ENCODE measurements around the gene EEF1AKMT1. TPM values are rescaled to one million over a fixed set of nuclear protein-coding genes. Genes with fewer than 3 reads are reported as not detected.
"Not testable (repeated sequence)": the region's sequence is repeated elsewhere in the genome, so short reads cannot be mapped to it uniquely, and the experiment has no call there.

EEF1AKMT1 gene
- total RNA-seq, 2 donors from 2014 or later: 3.3 to 7.0 TPM

- H3K4me1 ChIP-seq: no peaks in the 10 kb centered on the region
- no peak overlapping the region for H3K4me3 ChIP-seq
- intact Hi-C loops (cut with DNase I): no loop called here
- H3K36me3 ChIP-seq (replicated peaks in 1 of 2; ENCODE audit: insufficient read depth in 1 of 2, low read depth in 2 of 2): no peaks in the 10 kb centered on the region
- no peak for ATAC-seq
- no peak overlapping the region for H3K27ac ChIP-seq
- WGBS, 2 donors: 60 to 83% methylated on average over 17 to 18 of the region's 18 CpGs
- no peaks in the 10 kb centered on the region for H3K27me3 ChIP-seq
- H3K9me3 ChIP-seq: no peaks in the 10 kb centered on the region
- no peak for DNase-seq
- TF ChIP-seq CTCF (IDR thresholded peaks at IDR 0.05) (no peak), POLR2A (IDR thresholded peaks at IDR 0.05) (no peak)
These were observed 89.2 kb downstream of the EEF1AKMT1 start for GRCh38 chr13:20684546-20684945.

- TF ChIP-seq POLR2A (IDR thresholded peaks at IDR 0.05) (no peak), CTCF (IDR thresholded peaks at IDR 0.05) (no peak)
- no peak for ATAC-seq
- H3K9me3 ChIP-seq: no peaks in the 10 kb centered on the region
- no peak overlapping the region for H3K27ac ChIP-seq
- no peak overlapping the region for H3K4me3 ChIP-seq
- no peaks in the 10 kb centered on the region for H3K4me1 ChIP-seq
- H3K36me3 ChIP-seq (replicated peaks in 1 of 2; ENCODE audit: insufficient read depth in 1 of 2, low read depth in 2 of 2): no peaks in the 10 kb centered on the region
- 81 to 90% methylated on average over 4 of the region's 4 CpGs for WGBS, 2 donors
- intact Hi-C loops (cut with DNase I): no loop called here
- DNase-seq: no peak
- no peaks in the 10 kb centered on the region for H3K27me3 ChIP-seq
These were observed 89.7 kb downstream of the EEF1AKMT1 start for GRCh38 chr13:20684041-20684440.

- intact Hi-C loops (cut with DNase I): no loop called here
- Histone ChIP-seq H3K27ac (no peak overlapping the region), H3K4me3 (no peak overlapping the region), H3K27me3 (no peaks in the 10 kb centered on the region), H3K36me3 (replicated peaks in 1 of 2; ENCODE audit: insufficient read depth in 1 of 2, low read depth in 2 of 2) (no peaks in the 10 kb centered on the region), H3K9me3 (no peaks in the 10 kb centered on the region), H3K4me1 (no peaks in the 10 kb centered on the region)
- ATAC-seq (no peak), DNase-seq (no peak)
- whole genome bisulfite sequencing, 2 donors: 96 to 100% methylated on average over 1 of the region's 1 CpG
- TF ChIP-seq CTCF (IDR thresholded peaks at IDR 0.05) (no peak), POLR2A (IDR thresholded peaks at IDR 0.05) (no peak)
These were observed 91.7 kb downstream of the EEF1AKMT1 start for GRCh38 chr13:20682061-20682460.

GRCh38 chr13:20681481-20681880, 92.3 kb downstream of the EEF1AKMT1 start:
- ATAC-seq; H3K27me3 ChIP-seq; H3K4me1 ChIP-seq; H3K4me3 ChIP-seq; H3K36me3 ChIP-seq (replicated peaks in 1 of 2; ENCODE audit: insufficient read depth in 1 of 2, low read depth in 2 of 2); H3K27ac ChIP-seq; H3K9me3 ChIP-seq; DNase-seq; intact Hi-C loops (cut with DNase I): not testable (repeated sequence)
- 53 to 85% methylated on average over 5 of the region's 5 CpGs for WGBS, 2 donors

- Histone ChIP-seq H3K4me1 (no peaks in the 10 kb centered on the region), H3K27me3 (no peaks in the 10 kb centered on the region), H3K27ac (no peak overlapping the region), H3K36me3 (replicated peaks in 1 of 2; ENCODE audit: insufficient read depth in 1 of 2, low read depth in 2 of 2) (no peaks in the 10 kb centered on the region), H3K4me3 (no peak overlapping the region), H3K9me3 (no peaks in the 10 kb centered on the region)
- no peak for ATAC-seq
- intact Hi-C loops (cut with DNase I): no loop called here
- TF ChIP-seq POLR2A (IDR thresholded peaks at IDR 0.05): no peak
- TF ChIP-seq CTCF (IDR thresholded peaks at IDR 0.05): no peak
- no peak for DNase-seq
- 88 to 90% methylated on average over 10 of the region's 10 CpGs for WGBS, 2 donors
These were observed 93.2 kb downstream of the EEF1AKMT1 start for GRCh38 chr13:20680416-20681080.
